Colonic mucosa (tissue), 4 donors: ENCODE data around the gene SPACA4. TPM values are rescaled to one million over a fixed set of nuclear protein-coding genes. Genes with fewer than 3 reads are reported as not detected.

Experiments used
- DNase-seq: peaks from one replicate; pipeline ENCODE4 v3.0.0-alpha.2; 2020
- H3K27ac ChIP-seq: fragments of 200-600 bp; one replicate; pipeline ENCODE4 v1.8.0; 2021
- H3K27me3 ChIP-seq: fragments of 200-600 bp; one replicate; pipeline ENCODE4 v1.8.0; 2021
- H3K36me3 ChIP-seq: fragments of 200-600 bp; one replicate; pipeline ENCODE4 v1.8.0; 2021
- H3K4me1 ChIP-seq: fragments of 200-600 bp; one replicate; pipeline ENCODE4 v1.8.0; 2021; ENCODE audit warnings: mild to moderate bottlenecking
- H3K4me3 ChIP-seq: fragments of 200-600 bp; one replicate; pipeline ENCODE4 v1.8.0; 2021
- H3K9ac ChIP-seq, 2 donors: one replicate each; pipeline ENCODE4 v1.7.0; 2013; ENCODE audit warnings: control low read depth in 2 of 2, low read depth in 2 of 2, low read length in 2 of 2
- H3K9me3 ChIP-seq: fragments of 200-600 bp; one replicate; pipeline ENCODE4 v1.8.0; 2021
- CTCF ChIP-seq: fragments of 200-600 bp; IDR thresholded peaks from one replicate; pipeline ENCODE4 v1.8.0; 2022; ENCODE audit warnings: antibody characterized with exemption, mild to moderate bottlenecking
- intact Hi-C: fragments of 100-400 bp; cut with DNase I; formaldehyde crosslinking; loops from one replicate; pipeline ENCODE4 v1.14.1; 2022
- total RNA-seq, 2 donors: library from RNA; stranded (reverse); fragmentation: NEBNext Ultra II Directional in 1 of 2; extraction: Animal tissue kit (Norgen Biotek cat#: 25700) in 1 of 2; gene quantifications; one replicate each; pipeline ENCODE4 v1.2.1, GENCODE V29; 2021
- donor health status: healthy.
- donor health status: DM: no; HTN: no; CAD: no.
- donor health status: DM: no; HTN: no; CAD: no.

The SPACA4 gene
- under 1 TPM in 1 of 2 donors, not detected in 1; 0.27 TPM for total RNA-seq

- intact Hi-C loops = no loop called here
- no peaks in the 10 kb centered on the region for H3K4me1 ChIP-seq
- H3K9me3 ChIP-seq = no peaks in the 10 kb centered on the region
- TF ChIP-seq CTCF = no peak
- H3K27me3 ChIP-seq = no peaks in the 10 kb centered on the region
- H3K27ac ChIP-seq = no peak within 1 kb of the TSS
- H3K36me3 ChIP-seq = no peaks in the 10 kb centered on the region
- H3K9ac ChIP-seq = no peak within 1 kb of the TSS
- H3K4me3 ChIP-seq = no peak within 1 kb of the TSS
- no peak for DNase-seq
Observed at GRCh38 chr19:48606463-48607358, at the start of gene SPACA4. Gene SPACA4, plus strand, starts transcription at chr19:48606742. Its CDS starts 237 bp downstream, at chr19:48606979.

- H3K4me1 ChIP-seq = peaks cover 4% of the 10 kb centered on the region
- intact Hi-C loops = no loop called here
- no peaks in the 10 kb centered on the region for H3K27me3 ChIP-seq
- no peak overlapping the region for H3K27ac ChIP-seq
- no peaks in the 10 kb centered on the region for H3K9me3 ChIP-seq
- H3K9ac ChIP-seq = no peak overlapping the region
- no peak for TF ChIP-seq CTCF
- H3K4me3 ChIP-seq = no peak overlapping the region
- DNase-seq = no peak
- no peaks in the 10 kb centered on the region for H3K36me3 ChIP-seq
Observed at GRCh38 chr19:48556825-48557224, 49.7 kb upstream of the SPACA4 start.

GRCh38 chr19:48558018-48558684, 48.4 kb upstream of the SPACA4 start:
- no peak overlapping the region for H3K4me3 ChIP-seq
- peak overlapping the region; percentile 35 for H3K27ac ChIP-seq
- H3K27me3 ChIP-seq = no peaks in the 10 kb centered on the region
- no peak for TF ChIP-seq CTCF
- H3K36me3 ChIP-seq = no peaks in the 10 kb centered on the region
- intact Hi-C loops = no loop called here
- H3K4me1 ChIP-seq = peaks cover 4% of the 10 kb centered on the region
- DNase-seq = peak; percentile 95
- peak overlapping the region in 1 of 2 donors; percentile 8 for H3K9ac ChIP-seq
- no peaks in the 10 kb centered on the region for H3K9me3 ChIP-seq

GRCh38 chr19:48560095-48560530, 46.4 kb upstream of the SPACA4 start:
- Histone ChIP-seq H3K9me3 (no peaks in the 10 kb centered on the region), H3K4me3 (no peak overlapping the region), H3K27ac (no peak overlapping the region), H3K27me3 (no peaks in the 10 kb centered on the region), H3K4me1 (no peaks in the 10 kb centered on the region), H3K36me3 (no peaks in the 10 kb centered on the region), H3K9ac (no peak overlapping the region)
- intact Hi-C loops = no loop called here
- TF ChIP-seq CTCF = no peak
- DNase-seq = no peak

GRCh38 chr19:48561412-48561811, 45.1 kb upstream of the SPACA4 start:
- Histone ChIP-seq H3K27me3 (no peaks in the 10 kb centered on the region), H3K27ac (no peak overlapping the region), H3K4me3 (no peak overlapping the region), H3K4me1 (no peaks in the 10 kb centered on the region), H3K36me3 (no peaks in the 10 kb centered on the region), H3K9ac (no peak overlapping the region), H3K9me3 (no peaks in the 10 kb centered on the region)
- no peak for DNase-seq
- no peak for TF ChIP-seq CTCF
- intact Hi-C loops = no loop called here
